ENCODE data around the gene CMKLR1.

Gene CMKLR1

GRCh38 chr12:108360487-108360886, 21.4 kb upstream of the CMKLR1 start:
- no peak for DNase-seq

- DNase-seq, result no peak
Observed at GRCh38 chr12:108360057-108360456, 20.9 kb upstream of the CMKLR1 start.

GRCh38 chr12:108358580-108358965, 19.5 kb upstream of the CMKLR1 start:
- DNase-seq, result no peak

- DNase-seq, result no peak
Observed at GRCh38 chr12:108357834-108358579, 18.9 kb upstream of the CMKLR1 start.

- no peak for DNase-seq
Observed at GRCh38 chr12:108356835-108357806, 18.0 kb upstream of the CMKLR1 start.

- no peak for DNase-seq
Observed at GRCh38 chr12:108355069-108355468, 16.0 kb upstream of the CMKLR1 start.

- DNase-seq, result no peak
Observed at GRCh38 chr12:108352591-108352990, 13.5 kb upstream of the CMKLR1 start.

- no peak for DNase-seq
Observed at GRCh38 chr12:108350511-108350910, 11.4 kb upstream of the CMKLR1 start.

GRCh38 chr12:108349278-108349688, 10.2 kb upstream of the CMKLR1 start:
- no peak for DNase-seq

- no peak for DNase-seq
Observed at GRCh38 chr12:108348842-108349241, 9.7 kb upstream of the CMKLR1 start.

GRCh38 chr12:108346727-108347710, 7.9 kb upstream of the CMKLR1 start:
- DNase-seq, result no peak

GRCh38 chr12:108345716-108346633, 6.9 kb upstream of the CMKLR1 start:
- DNase-seq, result no peak

GRCh38 chr12:108342985-108343384, 3.9 kb upstream of the CMKLR1 start:
- no peak for DNase-seq

GRCh38 chr12:108341854-108342847, 3.0 kb upstream of the CMKLR1 start:
- no peak for DNase-seq

- no peak for DNase-seq
Observed at GRCh38 chr12:108341356-108341755, 2.2 kb upstream of the CMKLR1 start.

- no peak for DNase-seq
Observed at GRCh38 chr12:108340037-108340436, 926 bp upstream of the CMKLR1 start.

- no peak for DNase-seq
Observed at GRCh38 chr12:108337235-108338223, 1.6 kb downstream of the CMKLR1 start.

- DNase-seq, result no peak
Observed at GRCh38 chr12:108335349-108336119, 3.6 kb downstream of the CMKLR1 start.
